ENCODE data around the gene GPX8. TPM values are rescaled to one million over a fixed set of nuclear protein-coding genes. Genes with fewer than 3 reads are reported as not detected.

The GPX8 gene
- total RNA-seq, 1 donor from 2014 or later, result 2.7 TPM

DNA sequence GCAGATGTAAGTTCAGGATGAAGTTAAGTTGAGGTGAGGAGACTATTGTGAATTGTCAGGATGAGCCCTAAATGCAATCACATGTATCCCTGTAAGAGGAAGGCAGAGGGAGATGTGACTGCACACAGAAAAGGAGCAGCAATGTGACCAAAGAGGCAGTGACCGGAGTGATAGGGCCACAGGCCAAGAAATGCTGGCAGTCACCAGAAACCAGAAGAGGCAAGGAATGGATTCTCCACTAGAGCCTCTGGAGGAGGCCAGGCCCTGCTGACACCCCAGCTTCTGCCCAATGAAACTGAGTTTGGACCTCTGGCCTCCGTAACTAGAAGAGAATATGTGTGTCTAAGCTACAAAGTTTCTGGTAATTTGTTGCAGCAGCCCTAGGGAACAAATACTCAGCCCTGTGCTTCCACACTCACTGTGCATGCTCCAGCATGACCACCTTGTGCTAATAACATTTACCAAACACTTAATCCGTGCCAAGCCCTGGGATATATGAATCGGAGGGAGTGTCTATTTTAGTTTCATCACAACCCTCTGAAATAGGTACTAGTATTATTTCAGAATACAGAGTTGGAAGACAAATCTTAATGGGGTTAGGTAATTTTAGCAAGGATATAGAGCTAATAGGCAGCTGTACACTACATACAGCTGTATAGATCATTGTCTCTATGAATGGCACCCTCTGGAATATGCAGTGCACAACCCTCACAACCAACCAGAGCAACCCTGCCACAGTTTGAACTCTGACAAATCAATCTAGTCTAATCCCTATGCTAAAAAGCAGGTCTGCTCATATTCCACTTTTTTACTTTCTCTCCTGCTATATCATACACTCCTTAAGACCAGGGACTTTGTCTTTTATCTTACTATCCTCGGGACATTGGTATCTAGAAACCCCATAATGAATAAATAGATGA, 7.8 kb upstream of the GPX8 start:
- Mint-ChIP-seq H3K27me3 (ENCODE audit: unreplicated experiment) (no peaks in the 10 kb centered on the region), H3K9me3 (ENCODE audit: unreplicated experiment) (peaks cover 2% of the 10 kb centered on the region), H3K36me3 (ENCODE audit: unreplicated experiment) (peaks cover 6% of the 10 kb centered on the region), H3K4me1 (ENCODE audit: low read depth, unreplicated experiment) (no peaks in the 10 kb centered on the region), H3K27ac (ENCODE audit: unreplicated experiment) (no peak overlapping the region), H3K4me3 (ENCODE audit: unreplicated experiment) (no peak overlapping the region)
- TF ChIP-seq, protein P1, sequence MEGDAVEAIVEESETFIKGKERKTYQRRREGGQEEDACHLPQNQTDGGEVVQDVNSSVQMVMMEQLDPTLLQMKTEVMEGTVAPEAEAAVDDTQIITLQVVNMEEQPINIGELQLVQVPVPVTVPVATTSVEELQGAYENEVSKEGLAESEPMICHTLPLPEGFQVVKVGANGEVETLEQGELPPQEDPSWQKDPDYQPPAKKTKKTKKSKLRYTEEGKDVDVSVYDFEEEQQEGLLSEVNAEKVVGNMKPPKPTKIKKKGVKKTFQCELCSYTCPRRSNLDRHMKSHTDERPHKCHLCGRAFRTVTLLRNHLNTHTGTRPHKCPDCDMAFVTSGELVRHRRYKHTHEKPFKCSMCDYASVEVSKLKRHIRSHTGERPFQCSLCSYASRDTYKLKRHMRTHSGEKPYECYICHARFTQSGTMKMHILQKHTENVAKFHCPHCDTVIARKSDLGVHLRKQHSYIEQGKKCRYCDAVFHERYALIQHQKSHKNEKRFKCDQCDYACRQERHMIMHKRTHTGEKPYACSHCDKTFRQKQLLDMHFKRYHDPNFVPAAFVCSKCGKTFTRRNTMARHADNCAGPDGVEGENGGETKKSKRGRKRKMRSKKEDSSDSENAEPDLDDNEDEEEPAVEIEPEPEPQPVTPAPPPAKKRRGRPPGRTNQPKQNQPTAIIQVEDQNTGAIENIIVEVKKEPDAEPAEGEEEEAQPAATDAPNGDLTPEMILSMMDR (IDR thresholded peaks at IDR 0.05; ENCODE audit: partially characterized antibody, unreplicated experiment), result no peak
- DNase-seq, result no peak

- Mint-ChIP-seq H3K4me1 (ENCODE audit: low read depth, unreplicated experiment) (no peaks in the 10 kb centered on the region), H3K4me3 (ENCODE audit: unreplicated experiment) (no peak overlapping the region), H3K27ac (ENCODE audit: unreplicated experiment) (no peak overlapping the region), H3K27me3 (ENCODE audit: unreplicated experiment) (no peaks in the 10 kb centered on the region), H3K9me3 (ENCODE audit: unreplicated experiment) (peaks cover 2% of the 10 kb centered on the region), H3K36me3 (ENCODE audit: unreplicated experiment) (peaks cover 6% of the 10 kb centered on the region)
- DNase-seq, result no peak
- TF ChIP-seq, protein P1 (IDR thresholded peaks at IDR 0.05; ENCODE audit: partially characterized antibody, unreplicated experiment), result no peak
These were observed 5.1 kb upstream of the GPX8 start for GRCh38 chr5:55154873-55155272.

DNA sequence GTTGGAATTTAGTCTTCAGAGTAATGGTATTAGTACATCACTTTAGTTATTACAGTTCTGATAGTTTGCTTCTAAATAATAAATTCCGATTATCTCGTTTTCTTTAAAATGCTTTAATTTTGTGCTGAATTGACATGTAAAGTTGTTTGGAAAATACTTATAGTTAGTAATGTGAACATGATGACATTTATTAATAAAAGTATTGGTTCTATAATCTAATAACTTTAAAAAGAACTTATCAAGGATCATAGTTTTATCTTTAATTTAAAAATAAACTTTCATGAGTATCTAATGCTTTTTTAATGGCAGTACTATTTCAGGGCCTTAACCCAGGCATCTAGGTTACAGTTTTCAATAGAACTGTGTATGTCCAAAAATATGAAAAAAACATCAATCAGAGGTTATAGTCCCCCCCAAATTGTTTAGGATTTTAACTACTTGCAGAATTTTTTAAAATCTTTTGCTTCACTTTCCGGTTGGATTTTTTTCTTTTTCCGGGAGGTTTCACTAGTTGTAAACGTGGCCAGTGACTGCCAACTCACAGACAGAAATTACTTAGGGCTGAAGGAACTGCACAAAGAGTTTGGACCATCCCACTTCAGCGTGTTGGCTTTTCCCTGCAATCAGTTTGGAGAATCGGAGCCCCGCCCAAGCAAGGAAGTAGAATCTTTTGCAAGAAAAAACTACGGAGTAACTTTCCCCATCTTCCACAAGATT, 680 bp downstream of the GPX8 start:
- TF ChIP-seq, protein P1 (IDR thresholded peaks at IDR 0.05; ENCODE audit: partially characterized antibody, unreplicated experiment), result no peak

GRCh38 chr5:55162666-55163065, 2.7 kb downstream of the GPX8 start:
- Mint-ChIP-seq H3K27ac (ENCODE audit: unreplicated experiment) (no peak overlapping the region), H3K36me3 (ENCODE audit: unreplicated experiment) (no peaks in the 10 kb centered on the region), H3K4me1 (ENCODE audit: low read depth, unreplicated experiment) (peaks cover 11% of the 10 kb centered on the region), H3K9me3 (ENCODE audit: unreplicated experiment) (peaks cover 2% of the 10 kb centered on the region), H3K27me3 (ENCODE audit: unreplicated experiment) (no peaks in the 10 kb centered on the region), H3K4me3 (ENCODE audit: unreplicated experiment) (no peak overlapping the region)
- TF ChIP-seq, protein P1 (IDR thresholded peaks at IDR 0.05; ENCODE audit: partially characterized antibody, unreplicated experiment), result no peak
- DNase-seq, result no peak

More for the DNA sequence above, 680 bp downstream of the GPX8 start:
- H3K4me3 Mint-ChIP-seq (ENCODE audit: unreplicated experiment), result peak overlapping the region; percentile 75
- H3K36me3 Mint-ChIP-seq (ENCODE audit: unreplicated experiment), result peaks cover 3% of the 10 kb centered on the region
- H3K9me3 Mint-ChIP-seq (ENCODE audit: unreplicated experiment), result peaks cover 2% of the 10 kb centered on the region
- no peak for DNase-seq
- H3K4me1 Mint-ChIP-seq (ENCODE audit: low read depth, unreplicated experiment), result peaks cover 5% of the 10 kb centered on the region
- H3K27ac Mint-ChIP-seq (ENCODE audit: unreplicated experiment), result no peak overlapping the region
- H3K27me3 Mint-ChIP-seq (ENCODE audit: unreplicated experiment), result no peaks in the 10 kb centered on the region

Measured in glutamatergic neuron (in vitro differentiated cells).